HepG2 (cell line): ENCODE results near the gene HS6ST2. TPM values are rescaled to one million over a fixed set of nuclear protein-coding genes. Genes with fewer than 3 reads are reported as not detected.
A peak's percentile ranks its signal among the peaks of the same experiment; 100 is the strongest.

Experiments used
- BCL6 ChIP-seq: IDR thresholded peaks from 2 replicates; pipeline ENCODE4 v1.6.1; 2016; ENCODE audit warnings: missing genetic modification reagents, missing compliant biosample characterization
- CREM ChIP-seq, 2 experiments: sonication (generic) in 1 of 2; formaldehyde crosslinking in 1 of 2; IDR thresholded peaks; 2 replicates each; pipeline versions ENCODE4 v1.4.0 to v1.6.1; 2016 to 2020; ENCODE audit warnings: antibody characterized with exemption in 1 of 2, mild to moderate bottlenecking in 1 of 2, missing genetic modification reagents in 1 of 2
- FOXP1 ChIP-seq, 2 experiments: fragments of 450-650 bp in 1 of 2; IDR thresholded peaks; 2 replicates each; pipeline ENCODE4 v1.6.1; 2017 to 2018; ENCODE audit warnings: antibody characterized with exemption in 1 of 2
- GLI4 ChIP-seq: sonication (generic); formaldehyde crosslinking; IDR thresholded peaks from 2 replicates; pipeline ENCODE4 v1.5.1; 2020; ENCODE audit warnings: missing genetic modification reagents, mild to moderate bottlenecking, moderate library complexity, borderline replicate concordance
- MEIS1 ChIP-seq: sonication (generic); formaldehyde crosslinking; IDR thresholded peaks from 2 replicates; pipeline ENCODE4 v1.9.0; 2021; ENCODE audit warnings: mild to moderate bottlenecking, missing genetic modification reagents, moderate library complexity, borderline replicate concordance
- MEIS2 ChIP-seq: sonication (generic); formaldehyde crosslinking; IDR thresholded peaks from 2 replicates; pipeline ENCODE4 v1.9.0; 2021; ENCODE audit warnings: mild to moderate bottlenecking, missing genetic modification reagents
- NCOA2 ChIP-seq: sonication (generic); formaldehyde crosslinking; IDR thresholded peaks from 2 replicates; pipeline ENCODE4 v1.8.0; 2022; ENCODE audit warnings: inconsistent platforms
- ONECUT2 ChIP-seq: sonication (generic); formaldehyde crosslinking; IDR thresholded peaks from 2 replicates; pipeline ENCODE4 v1.4.0; 2020; ENCODE audit warnings: missing genetic modification reagents
- SOX5 ChIP-seq: IDR thresholded peaks from 2 replicates; pipeline ENCODE4 v1.6.1; 2016; ENCODE audit warnings: borderline replicate concordance
- SOX6 ChIP-seq, 2 experiments: fragments of 450-650 bp in 1 of 2; sonication (generic) in 1 of 2; formaldehyde crosslinking in 1 of 2; IDR thresholded peaks; 2 replicates each; pipeline versions ENCODE4 v1.4.0 to v1.6.1; 2017 to 2020; ENCODE audit warnings: antibody characterized with exemption in 1 of 2, mild to moderate bottlenecking in 1 of 2, missing genetic modification reagents in 1 of 2
- SP4 ChIP-seq: sonication (generic); formaldehyde crosslinking; IDR thresholded peaks from 2 replicates; pipeline ENCODE4 v1.8.1; 2023; ENCODE audit warnings: mild to moderate bottlenecking, missing genetic modification reagents
- TEAD3 ChIP-seq: optimal IDR thresholded peaks from 2 replicates; pipeline ENCODE3; 2016; ENCODE audit warnings: borderline replicate concordance
- TRIM24 ChIP-seq: sonication (generic); formaldehyde crosslinking; IDR thresholded peaks from 2 replicates; pipeline ENCODE4 v1.8.0; 2022; ENCODE audit warnings: mild to moderate bottlenecking, missing genetic modification reagents
- ZBTB8A ChIP-seq: sonication (generic); formaldehyde crosslinking; IDR thresholded peaks from 2 replicates; pipeline ENCODE4 v1.4.0; 2020; ENCODE audit warnings: mild to moderate bottlenecking, low read depth, missing genetic modification reagents, borderline replicate concordance
- ZFP36 ChIP-seq: fragments of 150-350 bp; IDR thresholded peaks from 2 replicates; pipeline ENCODE4 v1.6.1; 2018; ENCODE audit warnings: borderline replicate concordance, low read length, low read depth; ENCODE audit not compliant: partially characterized antibody
- ZNF292 ChIP-seq: sonication (generic); formaldehyde crosslinking; IDR thresholded peaks from 2 replicates; pipeline ENCODE4 v1.8.1; 2022; ENCODE audit warnings: mild to moderate bottlenecking, low read depth, missing genetic modification reagents, borderline replicate concordance
- ZNF331 ChIP-seq: sonication (generic); formaldehyde crosslinking; IDR thresholded peaks from 2 replicates; pipeline ENCODE4 v1.4.0; 2020; ENCODE audit warnings: missing genetic modification reagents
- ZNF720 ChIP-seq: sonication (generic); formaldehyde crosslinking; IDR thresholded peaks from 2 replicates; pipeline ENCODE4 v1.4.0; 2020; ENCODE audit warnings: missing genetic modification reagents
- polyA plus RNA-seq, 8 experiments: library from polyadenylated mRNA; depleted of rRNA in 3 of 8; stranded (reverse) in 7 of 8; unstranded in 1 of 8; fragments of >200 nt; fragmentation: Illumina TruSeq in 4 of 8; extraction: Trizol in 4 of 8; gene quantifications; 2 replicates each; pipeline versions ENCODE4 v1.2.1 to v1.2.3, GENCODE V29; 2011 to 2016; ENCODE audit warnings: low read depth in 4 of 8, missing spikeins in 1 of 8, mixed read lengths in 1 of 8; ENCODE audit not compliant: insufficient read depth in 1 of 8
- total RNA-seq, 5 experiments: library from RNA; depleted of rRNA; stranded (reverse); fragments of >200 nt; fragmentation: Illumina TruSeq; extraction: Trizol; gene quantifications; 2 replicates each; pipeline ENCODE4 v1.2.3, GENCODE V29; 2016; ENCODE audit warnings: low read depth in 1 of 5
- TF ChIP-seq, protein P1 (sequence below): sonication (generic); formaldehyde crosslinking; IDR thresholded peaks from 2 replicates; pipeline ENCODE4 v1.9.0; 2021; ENCODE audit warnings: mild to moderate bottlenecking, missing genetic modification reagents
- TF ChIP-seq, protein P2 (sequence below): sonication (generic); formaldehyde crosslinking; IDR thresholded peaks from 2 replicates; pipeline ENCODE4 v1.4.0; 2020; ENCODE audit warnings: missing genetic modification reagents
- TF ChIP-seq, protein P3 (sequence below): sonication (generic); formaldehyde crosslinking; IDR thresholded peaks from 2 replicates; pipeline ENCODE4 v1.8.0; 2022; ENCODE audit warnings: low read depth, missing genetic modification reagents

HS6ST2 gene
- total and polyA plus RNA-seq, 2 of the 13 experiments (the other 11 are each of a cell fraction or from before 2014, with no cell fraction given), result 0.05 TPM; not detected in 1

DNA sequence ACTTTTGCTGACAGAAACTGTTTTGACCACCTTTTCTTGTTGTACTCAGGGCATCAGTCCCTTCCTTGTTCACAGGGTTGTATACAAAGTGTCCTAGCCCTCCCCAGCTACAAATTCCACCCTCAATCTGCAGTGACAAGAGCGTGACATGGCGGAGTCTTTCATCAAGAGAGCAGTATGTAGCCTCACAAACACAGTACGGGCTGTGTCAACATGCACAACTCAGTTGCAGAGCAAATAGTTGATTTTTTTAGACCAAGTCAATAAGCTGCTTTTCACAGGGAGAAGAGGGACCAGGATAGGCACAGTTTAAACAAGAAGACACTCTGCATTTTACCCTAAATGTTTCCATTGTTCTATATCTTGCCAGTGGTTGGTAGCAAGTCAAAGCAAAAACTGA lies 8.6 kb upstream of the HS6ST2 start (continued):
- TF ChIP-seq, protein P1, sequence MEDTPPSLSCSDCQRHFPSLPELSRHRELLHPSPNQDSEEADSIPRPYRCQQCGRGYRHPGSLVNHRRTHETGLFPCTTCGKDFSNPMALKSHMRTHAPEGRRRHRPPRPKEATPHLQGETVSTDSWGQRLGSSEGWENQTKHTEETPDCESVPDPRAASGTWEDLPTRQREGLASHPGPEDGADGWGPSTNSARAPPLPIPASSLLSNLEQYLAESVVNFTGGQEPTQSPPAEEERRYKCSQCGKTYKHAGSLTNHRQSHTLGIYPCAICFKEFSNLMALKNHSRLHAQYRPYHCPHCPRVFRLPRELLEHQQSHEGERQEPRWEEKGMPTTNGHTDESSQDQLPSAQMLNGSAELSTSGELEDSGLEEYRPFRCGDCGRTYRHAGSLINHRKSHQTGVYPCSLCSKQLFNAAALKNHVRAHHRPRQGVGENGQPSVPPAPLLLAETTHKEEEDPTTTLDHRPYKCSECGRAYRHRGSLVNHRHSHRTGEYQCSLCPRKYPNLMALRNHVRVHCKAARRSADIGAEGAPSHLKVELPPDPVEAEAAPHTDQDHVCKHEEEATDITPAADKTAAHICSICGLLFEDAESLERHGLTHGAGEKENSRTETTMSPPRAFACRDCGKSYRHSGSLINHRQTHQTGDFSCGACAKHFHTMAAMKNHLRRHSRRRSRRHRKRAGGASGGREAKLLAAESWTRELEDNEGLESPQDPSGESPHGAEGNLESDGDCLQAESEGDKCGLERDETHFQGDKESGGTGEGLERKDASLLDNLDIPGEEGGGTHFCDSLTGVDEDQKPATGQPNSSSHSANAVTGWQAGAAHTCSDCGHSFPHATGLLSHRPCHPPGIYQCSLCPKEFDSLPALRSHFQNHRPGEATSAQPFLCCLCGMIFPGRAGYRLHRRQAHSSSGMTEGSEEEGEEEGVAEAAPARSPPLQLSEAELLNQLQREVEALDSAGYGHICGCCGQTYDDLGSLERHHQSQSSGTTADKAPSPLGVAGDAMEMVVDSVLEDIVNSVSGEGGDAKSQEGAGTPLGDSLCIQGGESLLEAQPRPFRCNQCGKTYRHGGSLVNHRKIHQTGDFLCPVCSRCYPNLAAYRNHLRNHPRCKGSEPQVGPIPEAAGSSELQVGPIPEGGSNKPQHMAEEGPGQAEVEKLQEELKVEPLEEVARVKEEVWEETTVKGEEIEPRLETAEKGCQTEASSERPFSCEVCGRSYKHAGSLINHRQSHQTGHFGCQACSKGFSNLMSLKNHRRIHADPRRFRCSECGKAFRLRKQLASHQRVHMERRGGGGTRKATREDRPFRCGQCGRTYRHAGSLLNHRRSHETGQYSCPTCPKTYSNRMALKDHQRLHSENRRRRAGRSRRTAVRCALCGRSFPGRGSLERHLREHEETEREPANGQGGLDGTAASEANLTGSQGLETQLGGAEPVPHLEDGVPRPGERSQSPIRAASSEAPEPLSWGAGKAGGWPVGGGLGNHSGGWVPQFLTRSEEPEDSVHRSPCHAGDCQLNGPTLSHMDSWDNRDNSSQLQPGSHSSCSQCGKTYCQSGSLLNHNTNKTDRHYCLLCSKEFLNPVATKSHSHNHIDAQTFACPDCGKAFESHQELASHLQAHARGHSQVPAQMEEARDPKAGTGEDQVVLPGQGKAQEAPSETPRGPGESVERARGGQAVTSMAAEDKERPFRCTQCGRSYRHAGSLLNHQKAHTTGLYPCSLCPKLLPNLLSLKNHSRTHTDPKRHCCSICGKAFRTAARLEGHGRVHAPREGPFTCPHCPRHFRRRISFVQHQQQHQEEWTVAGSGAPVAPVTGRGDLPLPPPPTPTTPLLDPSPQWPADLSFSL (CRISPR knock-in tag), result peak; percentile 91
- TF ChIP-seq SOX6 (IDR thresholded peaks at IDR 0.05), result no peak
- TF ChIP-seq SOX6 (CRISPR knock-in tag; IDR thresholded peaks at IDR 0.05), result peak; percentile 60
- TF ChIP-seq, protein P2, sequence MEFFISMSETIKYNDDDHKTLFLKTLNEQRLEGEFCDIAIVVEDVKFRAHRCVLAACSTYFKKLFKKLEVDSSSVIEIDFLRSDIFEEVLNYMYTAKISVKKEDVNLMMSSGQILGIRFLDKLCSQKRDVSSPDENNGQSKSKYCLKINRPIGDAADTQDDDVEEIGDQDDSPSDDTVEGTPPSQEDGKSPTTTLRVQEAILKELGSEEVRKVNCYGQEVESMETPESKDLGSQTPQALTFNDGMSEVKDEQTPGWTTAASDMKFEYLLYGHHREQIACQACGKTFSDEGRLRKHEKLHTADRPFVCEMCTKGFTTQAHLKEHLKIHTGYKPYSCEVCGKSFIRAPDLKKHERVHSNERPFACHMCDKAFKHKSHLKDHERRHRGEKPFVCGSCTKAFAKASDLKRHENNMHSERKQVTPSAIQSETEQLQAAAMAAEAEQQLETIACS (CRISPR knock-in tag), result no peak
- peak; percentile 45; the same call in 1 of the 2 replicates for TF ChIP-seq CREM (IDR thresholded peaks at IDR 0.05)
- no peak for TF ChIP-seq CREM (CRISPR knock-in tag; IDR thresholded peaks at IDR 0.05)
- TF ChIP-seq FOXP1 (IDR thresholded peaks at IDR 0.05), result no peak
- TF ChIP-seq FOXP1 (CRISPR knock-in tag; IDR thresholded peaks at IDR 0.05), result peak; percentile 90
- TF ChIP-seq ZNF331, result 0 out of 2 replicates have a peak, but pooled peaks have one; percentile 35
- no peak for TF ChIP-seq ZNF720 (CRISPR knock-in tag)
- no peak for TF ChIP-seq MEIS2 (CRISPR knock-in tag)
- TF ChIP-seq, protein P3, sequence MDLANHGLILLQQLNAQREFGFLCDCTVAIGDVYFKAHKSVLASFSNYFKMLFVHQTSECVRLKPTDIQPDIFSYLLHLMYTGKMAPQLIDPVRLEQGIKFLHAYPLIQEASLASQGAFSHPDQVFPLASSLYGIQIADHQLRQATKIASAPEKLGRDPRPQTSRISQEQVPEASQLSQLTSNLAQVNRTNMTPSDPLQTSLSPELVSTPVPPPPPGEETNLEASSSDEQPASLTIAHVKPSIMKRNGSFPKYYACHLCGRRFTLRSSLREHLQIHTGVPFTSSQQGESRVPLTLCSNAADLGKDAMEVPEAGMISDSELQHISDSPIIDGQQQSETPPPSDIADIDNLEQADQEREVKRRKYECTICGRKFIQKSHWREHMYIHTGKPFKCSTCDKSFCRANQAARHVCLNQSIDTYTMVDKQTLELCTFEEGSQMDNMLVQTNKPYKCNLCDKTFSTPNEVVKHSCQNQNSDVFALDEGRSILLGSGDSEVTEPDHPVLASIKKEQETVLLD, result no peak
- no peak for TF ChIP-seq SP4 (CRISPR knock-in tag)
- TF ChIP-seq TRIM24 (CRISPR knock-in tag), result no peak
- no peak for TF ChIP-seq GLI4
- TF ChIP-seq TEAD3 (CRISPR knock-in tag), result peak; percentile 85
- TF ChIP-seq ZBTB8A (CRISPR knock-in tag), result no peak
- TF ChIP-seq MEIS1 (CRISPR knock-in tag), result no peak
- TF ChIP-seq ONECUT2 (CRISPR knock-in tag), result no peak
- TF ChIP-seq SOX5 (CRISPR knock-in tag), result peak; percentile 66; the same call in 1 of the 2 replicates
- peak; percentile 48; the same call in 1 of the 2 replicates for TF ChIP-seq ZNF292
- peak; percentile 53 for TF ChIP-seq BCL6 (CRISPR knock-in tag)
- peak; percentile 38; the same call in 1 of the 2 replicates for TF ChIP-seq NCOA2 (CRISPR knock-in tag)
- TF ChIP-seq ZFP36, result peak; percentile 14
